IMR-90 (cell line): ENCODE measurements around the gene MAN2B1. TPM values are rescaled to one million over a fixed set of nuclear protein-coding genes. Genes with fewer than 3 reads are reported as not detected.

ENCODE experiments used
- ATAC-seq: fragments of 200-7000 bp; cut with Tn5 transposase; 2 replicates; pipeline ENCODE4 v1.9.1; 2020; ENCODE audit warnings: low read depth, mild to moderate bottlenecking, moderate library complexity
- BruUV-seq: library from RNA; stranded (reverse); fragments of 400-500 nt; replicated peaks from 2 replicates; lab custom pipeline; 2021; lab: Mats Ljungman, UMichigan
- CTCF ChIA-PET: fragments of 300-600 bp; formaldehyde crosslinking; extraction: SDS; loops from one replicate; lab custom pipeline; 2021; ENCODE audit warnings: antibody characterized with exemption; lab: Yijun Ruan, JAX
- POLR2A ChIA-PET: fragments of 300-600 bp; sonication (Branson Sonifier 250); formaldehyde crosslinking; loops from one replicate; lab custom pipeline; 2022; ENCODE audit warnings: antibody characterized with exemption; ENCODE audit not compliant: unreplicated experiment; lab: Charles Lee
- DNase-seq: peaks from one replicate; pipeline ENCODE4 v3.0.0; 2013
- H2AFZ ChIP-seq: replicated peaks from 2 replicates; pipeline ENCODE3; 2013; ENCODE audit warnings: low read length, mild to moderate bottlenecking; ENCODE audit not compliant: poor library complexity
- H2AK5ac ChIP-seq: 2 replicates; pipeline ENCODE4 v1.6.1; 2013; ENCODE audit warnings: low read depth, low read length, inconsistent platforms
- H2AK9ac ChIP-seq: replicated peaks from 2 replicates; pipeline ENCODE3; 2013; ENCODE audit warnings: mild to moderate bottlenecking, low read depth, low read length, moderate library complexity; ENCODE audit not compliant: poor library complexity
- H2BK120ac ChIP-seq: 2 replicates; pipeline ENCODE4 v1.6.1; 2013; ENCODE audit warnings: low read depth, low read length, inconsistent platforms
- H2BK15ac ChIP-seq: 3 replicates; pipeline ENCODE4 v1.6.1; 2013; ENCODE audit warnings: low read depth, low read length, inconsistent platforms
- H2BK20ac ChIP-seq: 2 replicates; pipeline ENCODE4 v1.6.1; 2013; ENCODE audit warnings: low read depth, mild to moderate bottlenecking, inconsistent platforms, low read length, moderate library complexity
- H2BK5ac ChIP-seq: 2 replicates; pipeline ENCODE4 v1.6.1; 2013; ENCODE audit warnings: mild to moderate bottlenecking, low read depth, low read length, inconsistent platforms; ENCODE audit not compliant: poor library complexity, severe bottlenecking
- H3K14ac ChIP-seq: replicated peaks from 2 replicates; pipeline ENCODE4 v1.6.1; 2013; ENCODE audit warnings: low read depth, low read length, inconsistent platforms
- H3K18ac ChIP-seq: 2 replicates; pipeline ENCODE4 v1.6.1; 2013; ENCODE audit warnings: low read depth, low read length, control low read depth
- H3K23ac ChIP-seq: 2 replicates; pipeline ENCODE4 v1.6.1; 2013; ENCODE audit warnings: low read depth, low read length, inconsistent platforms
- H3K27ac ChIP-seq: 2 replicates; pipeline ENCODE4 v1.5.1; 2013; ENCODE audit warnings: mild to moderate bottlenecking, control low read depth, low read length; ENCODE audit not compliant: insufficient read depth
- H3K27me3 ChIP-seq: 2 replicates; pipeline ENCODE4 v1.6.1; 2013; ENCODE audit warnings: low read length; ENCODE audit not compliant: control insufficient read depth, insufficient read depth
- H3K36me3 ChIP-seq: 2 replicates; pipeline ENCODE4 v1.6.1; 2013; ENCODE audit warnings: low read length, mixed read lengths; ENCODE audit not compliant: control insufficient read depth, insufficient read depth
- H3K4ac ChIP-seq: 2 replicates; pipeline ENCODE4 v1.6.1; 2013; ENCODE audit warnings: low read depth, low read length, inconsistent platforms
- H3K4me1 ChIP-seq: 2 replicates; pipeline ENCODE4 v1.6.1; 2013; ENCODE audit warnings: low read length, mixed read lengths; ENCODE audit not compliant: control insufficient read depth, insufficient read depth
- H3K4me2 ChIP-seq: 2 replicates; pipeline ENCODE4 v1.6.1; 2013; ENCODE audit warnings: low read depth, mild to moderate bottlenecking, control low read depth, low read length, moderate library complexity
- H3K4me3 ChIP-seq: 2 replicates; pipeline ENCODE4 v1.5.1; 2013; ENCODE audit warnings: low read depth, mild to moderate bottlenecking, control low read depth, low read length, moderate library complexity; ENCODE audit not compliant: insufficient read depth
- H3K56ac ChIP-seq: 2 replicates; pipeline ENCODE4 v1.6.1; 2013; ENCODE audit warnings: low read length, inconsistent platforms; ENCODE audit not compliant: insufficient read depth; ENCODE audit errors: extremely low read depth
- H3K79me1 ChIP-seq, 2 experiments: 2 replicates each; pipeline ENCODE4 v1.6.1; 2013; ENCODE audit warnings: low read length in 2 of 2, inconsistent platforms in 1 of 2, low read depth in 1 of 2
- H3K9ac ChIP-seq: 2 replicates; pipeline ENCODE4 v1.6.1; 2013; ENCODE audit warnings: low read depth, low read length, control low read depth
- H3K9me1 ChIP-seq: 2 replicates; pipeline ENCODE4 v1.6.1; 2013; ENCODE audit warnings: low read length, inconsistent platforms; ENCODE audit not compliant: insufficient read depth
- H3K9me3 ChIP-seq: 2 replicates; pipeline ENCODE4 v1.6.1; 2013; ENCODE audit warnings: low read length; ENCODE audit not compliant: control insufficient read depth, insufficient read depth
- H4K20me1 ChIP-seq: 2 replicates; pipeline ENCODE4 v1.6.1; 2013; ENCODE audit warnings: low read length, inconsistent platforms; ENCODE audit not compliant: insufficient read depth
- H4K5ac ChIP-seq: 2 replicates; pipeline ENCODE4 v1.6.1; 2013; ENCODE audit warnings: mild to moderate bottlenecking, low read depth, low read length, control low read depth
- H4K8ac ChIP-seq, 2 experiments: 2 replicates each; pipeline ENCODE4 v1.6.1; 2013; ENCODE audit warnings: low read depth in 2 of 2, low read length in 2 of 2, control low read depth in 1 of 2, inconsistent platforms in 1 of 2
- H4K91ac ChIP-seq: 2 replicates; pipeline ENCODE4 v1.6.1; 2013; ENCODE audit warnings: low read depth, low read length, inconsistent platforms; ENCODE audit not compliant: insufficient read depth
- FOS ChIP-seq: fragments of 150-350 bp; IDR thresholded peaks from 2 replicates; pipeline ENCODE4 v1.6.1; 2016; ENCODE audit warnings: low read depth, low read length
- MAFK ChIP-seq: IDR thresholded peaks from 2 replicates; pipeline ENCODE4 v1.6.1; 2012; ENCODE audit warnings: low read depth, low read length, improper control_type of control experiment
- MAZ ChIP-seq: IDR thresholded peaks from 2 replicates; pipeline ENCODE4 v1.6.1; 2012; ENCODE audit warnings: low read depth, mild to moderate bottlenecking, low read length, improper control_type of control experiment, moderate library complexity, borderline replicate concordance
- RCOR1 ChIP-seq: IDR thresholded peaks from 2 replicates; pipeline ENCODE4 v1.6.1; 2012; ENCODE audit warnings: mild to moderate bottlenecking, low read length, improper control_type of control experiment; ENCODE audit not compliant: insufficient replicate concordance
- WGBS, 2 experiments: methylation state at CpG; one replicate each; pipeline versions ENCODE4 v1.1.5 to v1.1.7; 2013; ENCODE audit warnings: missing lambda C conversion rate in 2 of 2; ENCODE audit not compliant: insufficient read length in 1 of 2; ENCODE audit errors: extremely low coverage in 2 of 2; 5-methylcytosine and 5-hydroxymethylcytosine counted together
- dilution Hi-C: fragments of 300-500 bp; cut with HindIII; formaldehyde crosslinking; loops from one replicate; pipeline ENCODE4 v1.14.3; 2018; ENCODE audit warnings: low sequenced_read_pairs; ENCODE audit not compliant: unreplicated experiment
- in situ Hi-C: fragments of 300-500 bp; cut with MboI; formaldehyde crosslinking; loops from 3 replicates; pipeline ENCODE4 v1.14.3; 2019; ENCODE audit warnings: low sequenced_read_pairs, inconsistent platforms, mixed read lengths
- intact Hi-C: fragments of 100-400 bp; cut with micrococcal nuclease; formaldehyde crosslinking; loops from 2 replicates; pipeline ENCODE4 v1.10.0; 2022
- polyA plus RNA-seq, 3 experiments: library from polyadenylated mRNA; depleted of rRNA; stranded (reverse); fragments of >200 nt; gene quantifications; 2 replicates each; pipeline ENCODE4 v1.2.3, GENCODE V29; 2012; ENCODE audit warnings: low replicate concordance in 1 of 3
- total RNA-seq: library from RNA; depleted of rRNA; stranded (reverse); fragments of >200 nt; gene quantifications from 2 replicates; pipeline ENCODE4 v1.2.3, GENCODE V29; 2012

Gene MAN2B1
- total and polyA plus RNA-seq, 2 of the 4 experiments (the other 2 are of a cell fraction): 10.4 to 55.4 TPM

GRCh38 chr19:12675940-12676339 is 9.4 kb upstream of the MAN2B1 start:
- Histone ChIP-seq H3K27me3 (no peaks in the 10 kb centered on the region), H3K9me3 (no peaks in the 10 kb centered on the region), H3K4me2 (no peak overlapping the region), H2AK5ac (no peak overlapping the region), H3K27ac (no peak overlapping the region), H3K79me1 (peaks cover 13 to 47% of the 10 kb centered on the region in 2 experiments), H2BK5ac (no peak overlapping the region), H3K9me1 (peaks cover 7% of the 10 kb centered on the region; the same call in 1 of the 2 replicates), H2BK15ac (no peak overlapping the region), H3K36me3 (peaks cover 53% of the 10 kb centered on the region), H3K14ac (no peak overlapping the region), H3K4me3 (no peak overlapping the region), H3K9ac (no peak overlapping the region), H3K4ac (no peak overlapping the region), H4K5ac (no peak overlapping the region), H3K23ac (no peak overlapping the region), H2BK120ac (no peak overlapping the region), H4K91ac (no peak overlapping the region), H4K8ac (no peak overlapping the region), H3K18ac (no peak overlapping the region), H3K4me1 (no peaks in the 10 kb centered on the region), H3K56ac (no peak overlapping the region), H4K20me1 (peaks cover 15% of the 10 kb centered on the region), H2AFZ (peak overlapping the region; percentile 56), H2BK20ac (no peak overlapping the region), H2AK9ac (no peak overlapping the region)
- no peak for ATAC-seq
- intact Hi-C loops: loop anchor here (1.0 kb wide), 2 partner anchors 120 to 171 kb away; no protein-coding TSS in a partner anchor
- DNase-seq: no peak
- no peak for TF ChIP-seq MAZ
- no peak for TF ChIP-seq FOS
- TF ChIP-seq RCOR1: no peak
- no peak for TF ChIP-seq MAFK
- BruUV-seq: no TSS peak
- POLR2A ChIA-PET: no interaction called here
- dilution Hi-C loops: no loop called here
- in situ Hi-C loops: no loop called here
- WGBS, 2 experiments: 88% methylated on average over 10 of the region's 15 CpGs; no CpG with 5 or more reads in 1 of the 2 experiments
- CTCF ChIA-PET: interaction anchor here (0.6 kb wide), 1 partner anchor 930 kb away, joined by 4 read pairs; no protein-coding TSS in a partner anchor
